H1 (cell line): ENCODE measurements around the gene KSR2. TPM values are rescaled to one million over a fixed set of nuclear protein-coding genes. Genes with fewer than 3 reads are reported as not detected.

Experiments used
- CTCF ChIA-PET: fragments of 300-600 bp; sonication (Branson Sonifier 250); formaldehyde crosslinking; loops from one replicate; lab custom pipeline; 2021; ENCODE audit not compliant: partially characterized antibody; lab: Charles Lee
- POLR2A ChIA-PET: fragments of 300-600 bp; sonication (Branson Sonifier 250); formaldehyde crosslinking; loops from one replicate; lab custom pipeline; 2021; ENCODE audit warnings: inconsistent platforms; ENCODE audit not compliant: partially characterized antibody; lab: Charles Lee
- DNase-seq, 2 experiments: peaks; one replicate each; pipeline versions ENCODE4 v3.0.0 to v3.0.0-alpha.2; 2010 to 2022; ENCODE audit warnings: low spot score in 2 of 2, low read depth in 1 of 2, mixed read lengths in 1 of 2
- FAIRE-seq: peaks from 2 replicates; lab custom pipeline; 2011; peaks lifted over from hg19 to GRCh38; lab: Jason Lieb, UNC
- H2AFZ ChIP-seq: 2 replicates; pipeline ENCODE4 v1.8.1; 2012; ENCODE audit warnings: low read length, inconsistent platforms
- H2AK5ac ChIP-seq: 2 replicates; pipeline ENCODE4 v1.6.1; 2013; ENCODE audit warnings: low read depth, low read length
- H2BK120ac ChIP-seq: replicated peaks from 2 replicates; pipeline ENCODE3; 2013; ENCODE audit warnings: low read depth, low read length, inconsistent platforms
- H2BK12ac ChIP-seq: 2 replicates; pipeline ENCODE4 v1.6.1; 2013; ENCODE audit warnings: low read depth, low read length
- H2BK15ac ChIP-seq: 2 replicates; pipeline ENCODE4 v1.6.1; 2013; ENCODE audit warnings: low read length
- H2BK20ac ChIP-seq: 2 replicates; pipeline ENCODE4 v1.6.1; 2013; ENCODE audit warnings: low read length
- H2BK5ac ChIP-seq: 2 replicates; pipeline ENCODE4 v1.6.1; 2013; ENCODE audit warnings: low read depth, low read length
- H3K14ac ChIP-seq: 2 replicates; pipeline ENCODE4 v1.6.1; 2013; ENCODE audit warnings: inconsistent platforms; ENCODE audit not compliant: insufficient read length
- H3K18ac ChIP-seq: 2 replicates; pipeline ENCODE4 v1.6.1; 2013; ENCODE audit warnings: low read length; ENCODE audit errors: extremely low read depth
- H3K23ac ChIP-seq: 2 replicates; pipeline ENCODE4 v1.6.1; 2013; ENCODE audit warnings: inconsistent platforms; ENCODE audit not compliant: insufficient read length
- H3K23me2 ChIP-seq: 2 replicates; pipeline ENCODE4 v1.6.1; 2013; ENCODE audit warnings: low read depth, low read length
- H3K27ac ChIP-seq: 2 replicates; pipeline ENCODE4 v1.6.1; 2011; ENCODE audit warnings: low read depth, low read length, inconsistent platforms
- H3K27me3 ChIP-seq, 4 experiments: replicated peaks in 1 of 4; 1 replicate in 1 of 4; 2 replicates in 3 of 4; pipeline versions ENCODE4 v1.6.1 to v1.8.1; 2011 to 2013; ENCODE audit warnings: low read length in 3 of 4, mild to moderate bottlenecking in 3 of 4, inconsistent platforms in 2 of 4, mixed read lengths in 2 of 4, moderate library complexity in 1 of 4; ENCODE audit not compliant: control insufficient read depth in 3 of 4, insufficient read depth in 3 of 4; ENCODE audit errors: extremely low read depth in 1 of 4
- H3K36me3 ChIP-seq, 4 experiments: 2 replicates each; pipeline versions ENCODE4 v1.6.1 to v1.8.1; 2011 to 2013; ENCODE audit warnings: mild to moderate bottlenecking in 4 of 4, low read length in 3 of 4, moderate library complexity in 2 of 4, control low read depth in 1 of 4, inconsistent platforms in 1 of 4; ENCODE audit not compliant: insufficient read depth in 4 of 4, control insufficient read depth in 2 of 4
- H3K4ac ChIP-seq: replicated peaks from 2 replicates; pipeline ENCODE3; 2013; ENCODE audit warnings: low read length, low read depth, mixed read lengths, inconsistent platforms; ENCODE audit not compliant: insufficient read length
- H3K4me1 ChIP-seq, 4 experiments: replicated peaks in 1 of 4; 1 replicate in 1 of 4; 2 replicates in 3 of 4; pipeline versions ENCODE4 v1.6.1 to v1.8.1; 2011 to 2013; ENCODE audit warnings: low read length in 3 of 4, inconsistent platforms in 2 of 4, mixed read lengths in 1 of 4; ENCODE audit not compliant: insufficient read depth in 4 of 4, control insufficient read depth in 3 of 4
- H3K4me2 ChIP-seq, 2 experiments: 2 replicates each; pipeline versions ENCODE4 v1.6.1 to v1.8.1; 2011 to 2013; ENCODE audit warnings: low read depth in 2 of 2, low read length in 2 of 2, control low read depth in 1 of 2, inconsistent platforms in 1 of 2, mild to moderate bottlenecking in 1 of 2; ENCODE audit not compliant: insufficient read depth in 1 of 2
- H3K4me3 ChIP-seq, 4 experiments: fragments of 200-600, 300-600 bp in 1 of 4; sonication (generic), shearing (Covaris generic), sonication (Bioruptor Twin) in 1 of 4; 2 replicates each; pipeline versions ENCODE4 v1.5.1 to v1.8.1; 2011 to 2016; ENCODE audit warnings: low read length in 4 of 4, low read depth in 3 of 4, control low read depth in 2 of 4, inconsistent platforms in 2 of 4, mild to moderate bottlenecking in 2 of 4, mixed read lengths in 1 of 4, moderate library complexity in 1 of 4; ENCODE audit not compliant: insufficient read depth in 2 of 4; ENCODE audit errors: extremely low read depth in 1 of 4
- H3K56ac ChIP-seq: replicated peaks from 2 replicates; pipeline ENCODE3; 2013; ENCODE audit warnings: low read depth, mild to moderate bottlenecking, mixed read lengths, low read length, inconsistent platforms; ENCODE audit not compliant: insufficient read length
- H3K79me1 ChIP-seq: 2 replicates; pipeline ENCODE4 v1.6.1; 2013; ENCODE audit warnings: low read depth, low read length, control low read depth
- H3K79me2 ChIP-seq, 2 experiments: 2 replicates each; pipeline versions ENCODE4 v1.6.1 to v1.8.1; 2012 to 2013; ENCODE audit warnings: low read length in 2 of 2, mild to moderate bottlenecking in 2 of 2, inconsistent platforms in 1 of 2; ENCODE audit not compliant: insufficient read depth in 2 of 2, control insufficient read depth in 1 of 2
- H3K9ac ChIP-seq, 4 experiments: replicated peaks in 1 of 4; 1 replicate in 1 of 4; 2 replicates in 3 of 4; pipeline versions ENCODE4 v1.6.1 to v1.8.1; 2011 to 2013; ENCODE audit warnings: low read depth in 3 of 4, low read length in 3 of 4, control low read depth in 2 of 4, mild to moderate bottlenecking in 2 of 4, moderate library complexity in 2 of 4, inconsistent platforms in 1 of 4; ENCODE audit errors: extremely low read depth in 1 of 4
- H3K9me3 ChIP-seq, 2 experiments: 2 replicates each; pipeline versions ENCODE4 v1.6.1 to v1.8.1; 2012 to 2013; ENCODE audit warnings: mild to moderate bottlenecking in 2 of 2, moderate library complexity in 2 of 2, control low read depth in 1 of 2, inconsistent platforms in 1 of 2, low read depth in 1 of 2, low read length in 1 of 2, mixed read lengths in 1 of 2; ENCODE audit not compliant: insufficient read depth in 2 of 2
- H4K20me1 ChIP-seq, 2 experiments: replicated peaks in 1 of 2; 2 replicates each; pipeline versions ENCODE3 to v1.8.1; 2011 to 2013; ENCODE audit warnings: inconsistent platforms in 2 of 2, low read length in 2 of 2, mild to moderate bottlenecking in 1 of 2; ENCODE audit not compliant: insufficient read depth in 2 of 2, control insufficient read depth in 1 of 2
- H4K5ac ChIP-seq: 2 replicates; pipeline ENCODE4 v1.6.1; 2013; ENCODE audit warnings: low read length, low read depth, mixed read lengths, inconsistent platforms; ENCODE audit not compliant: insufficient read length
- H4K8ac ChIP-seq: 2 replicates; pipeline ENCODE4 v1.8.0; 2013; ENCODE audit warnings: mild to moderate bottlenecking, moderate library complexity, low read length, inconsistent platforms; ENCODE audit not compliant: insufficient read depth; ENCODE audit errors: extremely low read depth
- H4K91ac ChIP-seq: replicated peaks from 2 replicates; pipeline ENCODE3; 2013; ENCODE audit warnings: low read length, mixed read lengths, inconsistent platforms; ENCODE audit not compliant: insufficient read length
- BACH1 ChIP-seq: IDR thresholded peaks from 2 replicates; pipeline ENCODE4 v1.6.1; 2012; ENCODE audit warnings: low read length, improper control_type of control experiment
- CTBP2 ChIP-seq: IDR thresholded peaks from 2 replicates; pipeline ENCODE4 v1.7.0; 2011; ENCODE audit warnings: borderline replicate concordance, mild to moderate bottlenecking, moderate library complexity, mixed read lengths, low read length; ENCODE audit not compliant: insufficient read depth, insufficient read length
- EZH2 ChIP-seq: fragments of 200-600 bp; sonication (generic); IDR thresholded peaks from 2 replicates; pipeline ENCODE4 v1.7.1; 2012; ENCODE audit warnings: low read depth, mild to moderate bottlenecking, moderate library complexity, low read length, inconsistent platforms; ENCODE audit not compliant: severe bottlenecking
- GABPA ChIP-seq: IDR thresholded peaks from 2 replicates; pipeline ENCODE4 v1.6.1; 2011; ENCODE audit warnings: mild to moderate bottlenecking, low read length, moderate library complexity, borderline replicate concordance; ENCODE audit not compliant: insufficient read depth
- HDAC2 ChIP-seq, 2 experiments: fragments of 300-600 bp in 1 of 2; sonication (generic) in 1 of 2; IDR thresholded peaks; 2 replicates each; pipeline ENCODE4 v1.6.1; 2011 to 2012; ENCODE audit warnings: low read depth in 2 of 2, low read length in 2 of 2, mild to moderate bottlenecking in 2 of 2, moderate library complexity in 2 of 2, borderline replicate concordance in 1 of 2, inconsistent platforms in 1 of 2
- JUN ChIP-seq: IDR thresholded peaks from 2 replicates; pipeline ENCODE4 v1.6.1; 2011; ENCODE audit warnings: low read depth, mild to moderate bottlenecking, improper control_type of control experiment, low read length
- JUND ChIP-seq: IDR thresholded peaks from 2 replicates; pipeline ENCODE4 v1.6.1; 2011; ENCODE audit warnings: mild to moderate bottlenecking, improper control_type of control experiment, low read length
- MAFK ChIP-seq: IDR thresholded peaks from 2 replicates; pipeline ENCODE4 v1.6.1; 2012; ENCODE audit warnings: low read depth, mild to moderate bottlenecking, improper control_type of control experiment, low read length
- PHF8 ChIP-seq: fragments of 200-600 bp; sonication (generic); conservative IDR thresholded peaks from 2 replicates; pipeline ENCODE4 v1.7.1; 2012; ENCODE audit warnings: low read depth, mild to moderate bottlenecking, inconsistent platforms, low read length, moderate library complexity
- RAD21 ChIP-seq, 2 experiments: IDR thresholded peaks in 1 of 2; conservative IDR thresholded peaks in 1 of 2; 2 replicates each; pipeline ENCODE4 v1.6.1; 2011; ENCODE audit warnings: low read depth in 2 of 2, low read length in 2 of 2, improper control_type of control experiment in 1 of 2, inconsistent platforms in 1 of 2, mild to moderate bottlenecking in 1 of 2, moderate library complexity in 1 of 2
- SIN3A ChIP-seq, 2 experiments: IDR thresholded peaks in 1 of 2; conservative IDR thresholded peaks in 1 of 2; 2 replicates each; pipeline ENCODE4 v1.6.1; 2011 to 2012; ENCODE audit warnings: low read length in 2 of 2, improper control_type of control experiment in 1 of 2, low read depth in 1 of 2, mild to moderate bottlenecking in 1 of 2
- TEAD4 ChIP-seq: IDR thresholded peaks from 2 replicates; pipeline ENCODE4 v1.6.1; 2012; ENCODE audit warnings: low read depth, low read length, inconsistent platforms, mixed read lengths
- WGBS, 2 experiments: shearing (Covaris generic) in 1 of 2; methylation state at CpG; one replicate each; pipeline versions ENCODE4 v1.1.6 to v1.1.7; 2013 to 2015; ENCODE audit warnings: low lambda C conversion rate in 2 of 2, mixed read lengths in 2 of 2, inconsistent platforms in 1 of 2, low coverage in 1 of 2, missing lambda C conversion rate in 1 of 2; ENCODE audit not compliant: insufficient replicate concordance in 2 of 2, insufficient coverage in 1 of 2, insufficient read length in 1 of 2; ENCODE audit errors: extremely low coverage in 1 of 2, missing lambda C conversion rate in 1 of 2; 5-methylcytosine and 5-hydroxymethylcytosine counted together
- polyA plus RNA-seq, 7 experiments: library from polyadenylated mRNA; depleted of rRNA in 3 of 7; stranded (reverse) in 5 of 7; unstranded in 2 of 7; fragments of >200 nt in 5 of 7; fragments of 200-250 nt in 2 of 7; gene quantifications; 1 replicate in 5 of 7; 2 replicates in 1 of 7; 4 replicates in 1 of 7; pipeline versions ENCODE4 v1.2.1 to v1.2.3, GENCODE V29; 2011 to 2013; ENCODE audit warnings: missing spikeins in 2 of 7, mixed read lengths in 2 of 7
- total RNA-seq: library from RNA; stranded (reverse); fragmentation: NEBNext Ultra II Directional; extraction: Animal tissue kit (Norgen Biotek cat#: 25700); gene quantifications from 2 replicates; pipeline ENCODE4 v1.2.1, GENCODE V29; 2021
- TF ChIP-seq, protein P1 (sequence below): IDR thresholded peaks from 2 replicates; pipeline ENCODE4 v1.6.1; 2012; ENCODE audit warnings: inconsistent platforms

The KSR2 gene
- total and polyA plus RNA-seq, 2 of the 8 experiments (the other 6 are each of a cell fraction or from before 2014, with no cell fraction given), result 0.74 to 2.2 TPM

DNA sequence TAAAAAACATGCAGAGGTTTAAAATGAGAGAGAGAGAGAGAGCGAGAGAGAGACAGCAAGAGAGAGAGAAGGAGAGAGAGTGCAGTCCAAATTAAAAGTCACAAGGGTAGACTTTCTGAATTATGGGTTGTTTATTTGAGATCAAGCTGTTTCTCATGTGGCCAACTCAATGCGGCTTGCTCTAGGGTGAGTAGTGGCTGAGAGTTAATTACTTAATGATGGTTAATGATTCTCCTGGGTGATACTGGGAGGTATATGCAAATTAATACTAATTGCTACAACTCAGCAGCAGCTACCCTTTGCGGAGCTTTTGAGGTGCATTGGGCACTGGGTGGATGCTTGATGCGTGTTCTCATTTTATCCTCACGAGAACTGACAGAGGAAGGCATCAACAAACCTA, 485.3 kb downstream of the KSR2 start:
- no peak overlapping the region for H2BK20ac ChIP-seq
- no peak overlapping the region for H2BK120ac ChIP-seq
- H2BK5ac ChIP-seq, result no peak overlapping the region
- no peak overlapping the region for H4K91ac ChIP-seq
- no peak overlapping the region for H4K8ac ChIP-seq
- H3K4me2 ChIP-seq, result no peak overlapping the region
- DNase-seq, result no peak
- H3K18ac ChIP-seq, result no peak overlapping the region
- H4K5ac ChIP-seq, result no peak overlapping the region
- WGBS, 2 experiments, result 85% methylated on average over 5 of the region's 5 CpGs; no CpG with 5 or more reads in 1 of the 2 experiments
- no peaks in the 10 kb centered on the region for H4K20me1 ChIP-seq
- no peaks in the 10 kb centered on the region for H3K4me1 ChIP-seq
- H3K79me1 ChIP-seq, result no peaks in the 10 kb centered on the region
- H3K9ac ChIP-seq, result no peak overlapping the region
- no peaks in the 10 kb centered on the region for H3K36me3 ChIP-seq
- no peak overlapping the region for H2AFZ ChIP-seq
- H3K27ac ChIP-seq, result no peak overlapping the region
- H3K23me2 ChIP-seq, result no peaks in the 10 kb centered on the region
- H3K4me3 ChIP-seq, result no peak overlapping the region
- no peak overlapping the region for H3K4ac ChIP-seq
- H3K23ac ChIP-seq, result no peak overlapping the region
- H3K14ac ChIP-seq, result no peak overlapping the region
- FAIRE-seq, result no peak
- POLR2A ChIA-PET, result no interaction called here
- no peak overlapping the region for H3K56ac ChIP-seq
- H3K9me3 ChIP-seq, result no peaks in the 10 kb centered on the region
- no peak overlapping the region for H2BK12ac ChIP-seq
- H3K27me3 ChIP-seq, result no peaks in the 10 kb centered on the region
- H2AK5ac ChIP-seq, result no peak overlapping the region
- H2BK15ac ChIP-seq, result no peak overlapping the region
- CTCF ChIA-PET, result interaction anchor here (1.1 to 1.4 kb wide), 3 partner anchors 104 to 354 kb away, joined by 3 to 4 read pairs (median 4); no protein-coding TSS in a partner anchor
- H3K79me2 ChIP-seq, result no peaks in the 10 kb centered on the region
- TF ChIP-seq RAD21 (IDR thresholded peaks at IDR 0.05 in 1 of 2, conservative IDR thresholded peaks at IDR 0.05 in 1 of 2; ENCODE audit: low read depth in 2 of 2, low read length in 2 of 2) (no peak), TEAD4 (no peak), SIN3A (conservative IDR thresholded peaks at IDR 0.05 in 1 of 2, IDR thresholded peaks at IDR 0.05 in 1 of 2; ENCODE audit: low read depth in 1 of 2, low read length in 2 of 2) (no peak), BACH1 (no peak), PHF8 (no peak), JUN (no peak), HDAC2 (IDR thresholded peaks at IDR 0.05; ENCODE audit: borderline replicate concordance in 1 of 2, low read depth in 2 of 2, low read length in 2 of 2) (no peak), MAFK (no peak), GABPA (no peak), CTBP2 (no peak), JUND (no peak), EZH2 (no peak)
- TF ChIP-seq, protein P1, sequence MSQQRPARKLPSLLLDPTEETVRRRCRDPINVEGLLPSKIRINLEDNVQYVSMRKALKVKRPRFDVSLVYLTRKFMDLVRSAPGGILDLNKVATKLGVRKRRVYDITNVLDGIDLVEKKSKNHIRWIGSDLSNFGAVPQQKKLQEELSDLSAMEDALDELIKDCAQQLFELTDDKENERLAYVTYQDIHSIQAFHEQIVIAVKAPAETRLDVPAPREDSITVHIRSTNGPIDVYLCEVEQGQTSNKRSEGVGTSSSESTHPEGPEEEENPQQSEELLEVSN, result no peak
